Vagina (tissue), 2 donors: ENCODE results near the gene ARVCF.

Experiments
- POLR2A ChIP-seq, 2 donors: fragments of 450-650 bp; IDR thresholded peaks; one replicate each; pipeline ENCODE4 v1.6.1; 2017; ENCODE audit warnings: antibody characterized with exemption in 2 of 2, mild to moderate bottlenecking in 2 of 2, moderate library complexity in 2 of 2
- POLR2AphosphoS5 ChIP-seq, 2 donors: sonication (generic); formaldehyde crosslinking; IDR thresholded peaks; one replicate each; pipeline ENCODE4 v1.9.0; 2017; ENCODE audit warnings: antibody characterized with exemption in 2 of 2, mild to moderate bottlenecking in 2 of 2, low read depth in 1 of 2; ENCODE audit not compliant: insufficient read depth in 1 of 2
- TF ChIP-seq, protein P1 (sequence below), 3 experiments: fragments of 450-650 bp in 2 of 3; fragments of 200-600 bp in 1 of 3; sonication (generic) in 1 of 3; IDR thresholded peaks; one replicate each; pipeline ENCODE4 v1.5.1; 2017 to 2019; ENCODE audit warnings: antibody characterized with exemption in 3 of 3, mild to moderate bottlenecking in 2 of 3, moderate library complexity in 2 of 3

DNA sequence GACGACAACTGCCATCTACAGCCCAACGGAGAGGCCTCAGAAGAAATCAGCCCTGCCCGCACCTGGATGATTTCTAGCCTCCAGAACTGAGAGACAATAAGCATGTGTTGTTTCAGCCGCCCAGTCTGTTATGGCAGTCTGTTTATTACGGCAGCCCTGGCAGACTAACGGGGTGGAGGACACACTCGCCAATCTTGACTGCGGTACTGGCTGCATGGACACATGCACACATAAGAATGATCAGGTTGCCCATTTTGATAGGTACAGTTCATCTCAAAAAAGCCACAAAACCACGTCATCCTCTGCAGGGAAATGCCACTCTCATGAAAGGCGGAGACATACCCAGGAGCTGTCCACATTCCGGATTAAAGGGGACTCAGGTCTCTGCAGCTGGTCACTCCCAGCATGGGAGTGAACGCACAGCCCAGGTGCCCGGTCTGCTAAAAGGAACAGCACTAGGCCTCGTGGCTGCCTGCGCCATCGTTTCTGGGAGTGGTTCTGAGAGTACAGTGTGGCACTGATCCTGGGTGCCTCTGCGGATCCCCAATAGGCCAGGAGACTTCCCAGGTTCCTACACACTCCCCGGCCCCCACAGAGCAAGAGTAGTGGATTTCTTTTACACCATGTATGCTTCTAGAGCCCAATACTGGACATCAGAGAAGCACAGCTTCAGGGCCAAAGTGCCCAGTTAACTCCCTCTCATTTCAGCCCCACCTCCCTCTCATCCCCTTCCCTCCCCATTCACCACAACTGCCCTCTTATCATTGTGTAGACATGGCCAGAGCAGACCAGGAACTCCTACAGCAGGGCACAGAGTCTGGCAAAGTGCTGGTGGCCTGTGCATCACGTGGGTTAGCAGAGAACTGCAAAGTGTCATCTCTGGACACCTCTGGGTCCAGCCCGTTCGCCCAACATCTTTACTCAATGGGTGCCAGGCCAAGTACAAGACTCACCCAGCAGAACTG, 86.8 kb downstream of the ARVCF start:
- TF ChIP-seq, protein P1, sequence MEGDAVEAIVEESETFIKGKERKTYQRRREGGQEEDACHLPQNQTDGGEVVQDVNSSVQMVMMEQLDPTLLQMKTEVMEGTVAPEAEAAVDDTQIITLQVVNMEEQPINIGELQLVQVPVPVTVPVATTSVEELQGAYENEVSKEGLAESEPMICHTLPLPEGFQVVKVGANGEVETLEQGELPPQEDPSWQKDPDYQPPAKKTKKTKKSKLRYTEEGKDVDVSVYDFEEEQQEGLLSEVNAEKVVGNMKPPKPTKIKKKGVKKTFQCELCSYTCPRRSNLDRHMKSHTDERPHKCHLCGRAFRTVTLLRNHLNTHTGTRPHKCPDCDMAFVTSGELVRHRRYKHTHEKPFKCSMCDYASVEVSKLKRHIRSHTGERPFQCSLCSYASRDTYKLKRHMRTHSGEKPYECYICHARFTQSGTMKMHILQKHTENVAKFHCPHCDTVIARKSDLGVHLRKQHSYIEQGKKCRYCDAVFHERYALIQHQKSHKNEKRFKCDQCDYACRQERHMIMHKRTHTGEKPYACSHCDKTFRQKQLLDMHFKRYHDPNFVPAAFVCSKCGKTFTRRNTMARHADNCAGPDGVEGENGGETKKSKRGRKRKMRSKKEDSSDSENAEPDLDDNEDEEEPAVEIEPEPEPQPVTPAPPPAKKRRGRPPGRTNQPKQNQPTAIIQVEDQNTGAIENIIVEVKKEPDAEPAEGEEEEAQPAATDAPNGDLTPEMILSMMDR (IDR thresholded peaks at IDR 0.05): no peak
- TF ChIP-seq POLR2A (IDR thresholded peaks at IDR 0.05): no peak
- TF ChIP-seq POLR2AphosphoS5 (IDR thresholded peaks at IDR 0.05; ENCODE audit: insufficient read depth in 1 of 2, low read depth in 1 of 2): no peak
